GDM1 (cell line): ENCODE data around the gene TNNI3K.
"Not testable (repeated sequence)": the region's sequence is repeated elsewhere in the genome, so short reads cannot be mapped to it uniquely, and the experiment has no call there.

Source experiments
- DNase-seq: peaks from one replicate; lab custom pipeline; 2025; lab: John Stamatoyannopoulos, UW

Gene TNNI3K

GRCh38 chr1:74235153-74235552 lies at the start of gene TNNI3K:
TNNI3K (plus strand) TSS chr1:74235387; CDS start chr1:74235452, 65 bp downstream.
- no peak for DNase-seq

- DNase-seq, result no peak
These were observed 41.3 kb upstream of the TNNI3K start for GRCh38 chr1:74193908-74194307.

- DNase-seq, result no peak
These were observed 39.8 kb upstream of the TNNI3K start for GRCh38 chr1:74195339-74195738.

- no peak for DNase-seq
These were observed 37.9 kb upstream of the TNNI3K start for GRCh38 chr1:74197255-74197654.

- DNase-seq, result peak; percentile 93
These were observed 37.3 kb upstream of the TNNI3K start, which contains the start of the genes FPGT and LRRIQ3 for GRCh38 chr1:74197657-74198552. FPGT (plus strand) TSS chr1:74198242; CDS start chr1:74198279, 37 bp downstream. LRRIQ3 (minus strand) TSS chr1:74198176; CDS start chr1:74183684, 14,492 bp downstream.

- no peak for DNase-seq
These were observed 35.7 kb upstream of the TNNI3K start for GRCh38 chr1:74199504-74199903.

- DNase-seq, result no peak
These were observed 29.9 kb upstream of the TNNI3K start for GRCh38 chr1:74205266-74205665.

GRCh38 chr1:74215229-74215628 lies 20.0 kb upstream of the TNNI3K start:
- DNase-seq, result no peak

GRCh38 chr1:74222701-74223100 lies 12.5 kb upstream of the TNNI3K start:
- DNase-seq, result no peak

- no peak for DNase-seq
These were observed 11.7 kb upstream of the TNNI3K start for GRCh38 chr1:74223453-74223852.

GRCh38 chr1:74236440-74236839 lies 1.3 kb downstream of the TNNI3K start:
- DNase-seq, result no peak

GRCh38 chr1:74237035-74237434 lies 1.8 kb downstream of the TNNI3K start:
- DNase-seq, result no peak

GRCh38 chr1:74237787-74238186 lies 2.6 kb downstream of the TNNI3K start:
- no peak for DNase-seq

GRCh38 chr1:74245168-74245772 lies 10.1 kb downstream of the TNNI3K start:
- no peak for DNase-seq

- DNase-seq, result no peak
These were observed 11.1 kb downstream of the TNNI3K start for GRCh38 chr1:74246315-74246714.

GRCh38 chr1:74247881-74248528 lies 12.8 kb downstream of the TNNI3K start:
- no peak for DNase-seq

- DNase-seq, result not testable (repeated sequence)
These were observed 18.1 kb downstream of the TNNI3K start for GRCh38 chr1:74253243-74253824.

GRCh38 chr1:74266001-74266400 lies 30.8 kb downstream of the TNNI3K start:
- DNase-seq, result no peak

- no peak for DNase-seq
These were observed 36.3 kb downstream of the TNNI3K start for GRCh38 chr1:74271503-74271902.

- no peak for DNase-seq
These were observed 45.6 kb downstream of the TNNI3K start for GRCh38 chr1:74280642-74281396.

- DNase-seq, result no peak
These were observed 51.2 kb downstream of the TNNI3K start for GRCh38 chr1:74286414-74286813.

GRCh38 chr1:74314438-74314837 lies 79.3 kb downstream of the TNNI3K start:
- no peak for DNase-seq
